C4-2B (cell line): ENCODE results near the gene TOB1.
A peak's percentile ranks its signal among the peaks of the same experiment; 100 is the strongest.
"Not testable (repeated sequence)": the region's sequence is repeated elsewhere in the genome, so short reads cannot be mapped to it uniquely, and the experiment has no call there.

Experiments used
- H3K27ac ChIP-seq: fragments of 450-650 bp; 2 replicates; pipeline ENCODE4 v1.5.1; 2017
- ZFX ChIP-seq: fragments of 450-650 bp; IDR thresholded peaks from 2 replicates; pipeline ENCODE4 v1.6.1; 2017
- TF ChIP-seq, protein P1 (sequence below): fragments of 450-650 bp; conservative IDR thresholded peaks from 2 replicates; pipeline ENCODE4 v1.5.1; 2017; ENCODE audit warnings: mild to moderate bottlenecking

Gene TOB1

DNA sequence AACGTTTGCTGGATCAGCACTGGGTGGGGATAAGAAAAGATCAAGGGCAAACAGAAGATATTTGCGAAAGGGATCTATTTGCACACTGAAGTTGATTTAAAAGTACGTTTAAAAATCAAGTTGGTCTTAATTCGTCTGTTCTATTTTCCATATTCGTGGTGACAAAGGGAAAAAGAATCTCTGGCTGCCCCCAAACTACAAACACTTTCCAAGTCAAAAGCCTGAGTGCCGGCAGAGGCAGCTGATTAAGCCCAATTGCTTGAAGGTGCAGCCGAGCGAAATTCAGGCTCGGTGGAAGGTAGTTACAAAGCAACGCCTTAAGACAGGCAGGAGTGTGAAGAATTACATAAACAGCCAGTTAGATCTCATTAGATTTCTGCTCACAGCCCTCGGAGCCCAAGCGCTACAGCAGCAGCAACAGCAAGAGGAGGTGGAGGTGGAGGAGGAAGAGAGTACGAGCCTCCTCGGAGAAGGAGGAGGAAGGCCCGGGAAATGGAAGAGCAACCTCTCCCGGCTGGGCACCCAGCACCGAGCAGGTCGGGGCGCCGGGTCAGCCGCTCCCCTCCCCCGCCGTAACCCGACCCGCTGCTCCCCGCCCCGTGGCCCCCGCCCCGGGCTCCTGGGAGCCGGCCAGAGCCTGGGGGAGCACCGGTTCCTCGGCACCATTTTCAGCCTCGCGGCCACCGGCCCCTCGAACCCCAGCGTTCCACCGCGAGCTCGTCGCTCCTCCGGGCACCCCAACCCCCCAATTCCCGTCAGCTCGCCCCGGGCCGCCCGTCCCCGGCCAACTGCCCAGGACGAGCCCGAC is 890 bp downstream of the TOB1 start:
- TF ChIP-seq, protein P1, sequence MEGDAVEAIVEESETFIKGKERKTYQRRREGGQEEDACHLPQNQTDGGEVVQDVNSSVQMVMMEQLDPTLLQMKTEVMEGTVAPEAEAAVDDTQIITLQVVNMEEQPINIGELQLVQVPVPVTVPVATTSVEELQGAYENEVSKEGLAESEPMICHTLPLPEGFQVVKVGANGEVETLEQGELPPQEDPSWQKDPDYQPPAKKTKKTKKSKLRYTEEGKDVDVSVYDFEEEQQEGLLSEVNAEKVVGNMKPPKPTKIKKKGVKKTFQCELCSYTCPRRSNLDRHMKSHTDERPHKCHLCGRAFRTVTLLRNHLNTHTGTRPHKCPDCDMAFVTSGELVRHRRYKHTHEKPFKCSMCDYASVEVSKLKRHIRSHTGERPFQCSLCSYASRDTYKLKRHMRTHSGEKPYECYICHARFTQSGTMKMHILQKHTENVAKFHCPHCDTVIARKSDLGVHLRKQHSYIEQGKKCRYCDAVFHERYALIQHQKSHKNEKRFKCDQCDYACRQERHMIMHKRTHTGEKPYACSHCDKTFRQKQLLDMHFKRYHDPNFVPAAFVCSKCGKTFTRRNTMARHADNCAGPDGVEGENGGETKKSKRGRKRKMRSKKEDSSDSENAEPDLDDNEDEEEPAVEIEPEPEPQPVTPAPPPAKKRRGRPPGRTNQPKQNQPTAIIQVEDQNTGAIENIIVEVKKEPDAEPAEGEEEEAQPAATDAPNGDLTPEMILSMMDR = no peak
- TF ChIP-seq ZFX = no peak
- peak overlapping the region; percentile 99 for H3K27ac ChIP-seq

DNA sequence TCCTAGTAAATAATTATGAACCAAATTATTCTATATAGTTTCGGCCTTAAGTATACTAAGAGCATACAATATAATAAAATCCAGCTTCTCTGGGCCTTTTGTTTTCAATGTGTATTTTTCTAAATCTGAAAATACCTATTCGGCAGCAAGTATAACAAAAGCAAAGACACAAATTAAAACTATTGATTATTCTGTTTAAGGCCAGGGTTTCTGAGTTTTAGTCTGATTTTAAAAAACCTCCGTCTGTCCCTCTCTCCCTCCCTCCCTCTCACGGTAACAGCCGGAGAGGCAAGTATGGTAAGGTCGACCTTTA is 1.5 kb downstream of the TOB1 start:
- peak overlapping the region; percentile 99 for H3K27ac ChIP-seq
- no peak for TF ChIP-seq ZFX

DNA sequence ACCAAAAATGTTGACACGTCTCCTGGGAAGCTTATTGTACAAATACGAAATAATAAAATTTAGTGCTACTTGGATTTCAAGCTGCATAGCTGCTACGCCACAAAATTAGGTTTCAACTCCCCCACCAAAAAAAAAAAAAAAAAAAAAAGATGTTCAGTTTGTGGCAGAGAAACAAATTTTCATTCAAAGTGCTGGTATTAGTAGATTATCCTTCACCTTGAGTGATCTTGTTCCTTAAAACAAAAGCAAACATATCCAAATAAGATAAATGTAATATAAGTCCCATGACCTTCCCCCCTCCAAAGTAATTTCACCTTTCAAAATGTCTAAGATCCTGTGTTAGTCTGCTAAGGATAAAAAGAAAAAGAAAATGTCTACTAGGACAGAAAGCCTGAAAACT is 2.2 kb downstream of the TOB1 start:
- no peak overlapping the region for H3K27ac ChIP-seq
- TF ChIP-seq, protein P1 = no peak
- no peak for TF ChIP-seq ZFX

DNA sequence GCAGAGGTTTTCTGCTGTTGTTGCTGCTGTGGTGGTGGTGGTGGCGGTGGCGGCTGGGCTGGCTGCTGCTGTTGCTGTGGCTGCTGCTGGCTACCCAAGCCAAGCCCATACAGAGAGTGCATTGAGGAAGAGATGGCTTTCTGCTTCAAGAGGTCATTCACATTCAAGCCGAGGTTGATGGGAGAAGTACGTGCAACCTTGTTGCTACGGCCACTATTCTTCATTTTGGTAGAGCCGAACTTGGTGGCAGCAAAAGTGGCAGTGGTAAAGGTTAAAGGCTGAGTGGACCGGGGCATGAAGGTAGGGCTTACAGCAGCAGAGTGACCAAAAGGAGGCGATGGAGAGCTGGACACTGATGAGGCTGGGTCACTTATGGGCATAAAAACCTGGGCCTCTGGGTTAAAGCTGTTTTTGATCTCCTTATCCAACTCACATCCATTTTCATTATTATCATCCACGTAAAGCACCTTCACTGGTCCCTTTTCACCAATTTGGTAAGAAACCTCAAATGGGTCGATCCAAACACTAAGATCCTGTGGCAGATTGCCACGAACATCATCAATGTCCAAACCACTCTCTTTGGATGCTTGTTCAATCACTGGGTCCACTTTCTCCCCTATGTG is 2.8 kb downstream of the TOB1 start:
- TF ChIP-seq, protein P1 = peak; percentile 71
- TF ChIP-seq ZFX = no peak
- no peak overlapping the region for H3K27ac ChIP-seq

DNA sequence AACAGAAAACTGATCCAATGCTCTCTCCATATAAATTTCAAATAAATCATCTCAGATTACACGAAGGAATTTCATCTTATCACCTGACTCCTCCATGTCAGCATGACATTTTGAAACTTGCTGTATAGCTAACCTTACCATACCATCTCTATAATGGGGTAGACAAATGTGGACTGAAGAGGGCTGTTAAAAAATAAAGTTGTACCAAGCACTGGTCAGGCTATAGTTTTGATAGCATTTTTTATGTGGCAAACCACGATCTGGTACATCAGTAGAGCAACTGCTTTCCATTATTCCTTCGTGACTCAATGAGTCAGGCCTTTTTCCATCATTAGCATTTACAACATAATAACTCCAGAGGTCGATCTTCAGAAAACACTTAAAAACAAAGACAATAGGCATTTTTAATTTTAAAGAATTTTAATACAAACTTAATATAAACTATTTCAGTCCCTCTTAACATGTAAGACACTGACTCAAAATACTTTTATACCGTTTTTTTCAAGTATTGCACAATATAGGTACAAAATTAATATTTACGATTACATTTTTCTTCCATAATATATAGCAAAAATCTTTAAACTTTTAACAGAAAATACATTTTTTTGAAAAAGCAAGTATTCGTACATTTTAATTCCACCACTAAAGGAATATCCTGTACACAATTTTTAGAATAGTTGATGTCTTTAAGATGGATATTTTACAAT is 4.2 kb downstream of the TOB1 start:
- TF ChIP-seq, protein P1 = no peak
- TF ChIP-seq ZFX = no peak
- H3K27ac ChIP-seq = no peak overlapping the region

DNA sequence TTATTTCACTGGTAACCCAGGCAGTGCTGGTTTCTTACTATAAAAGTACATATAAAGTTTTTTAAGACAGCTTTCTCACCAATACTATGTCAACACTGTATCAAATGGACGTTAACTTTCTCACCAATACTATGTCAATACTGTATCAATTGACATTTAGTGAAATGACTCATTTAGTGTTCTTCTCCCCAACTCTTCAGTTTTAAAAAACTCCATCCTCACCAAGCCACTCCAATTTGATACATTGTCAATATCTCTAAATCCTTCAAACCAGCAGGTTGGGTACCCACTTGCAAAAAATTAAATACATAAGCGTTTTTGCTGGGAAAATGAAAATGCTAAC is 4.8 kb downstream of the TOB1 start:
- TF ChIP-seq, protein P1 = no peak
- no peak for TF ChIP-seq ZFX
- H3K27ac ChIP-seq = no peak overlapping the region

DNA sequence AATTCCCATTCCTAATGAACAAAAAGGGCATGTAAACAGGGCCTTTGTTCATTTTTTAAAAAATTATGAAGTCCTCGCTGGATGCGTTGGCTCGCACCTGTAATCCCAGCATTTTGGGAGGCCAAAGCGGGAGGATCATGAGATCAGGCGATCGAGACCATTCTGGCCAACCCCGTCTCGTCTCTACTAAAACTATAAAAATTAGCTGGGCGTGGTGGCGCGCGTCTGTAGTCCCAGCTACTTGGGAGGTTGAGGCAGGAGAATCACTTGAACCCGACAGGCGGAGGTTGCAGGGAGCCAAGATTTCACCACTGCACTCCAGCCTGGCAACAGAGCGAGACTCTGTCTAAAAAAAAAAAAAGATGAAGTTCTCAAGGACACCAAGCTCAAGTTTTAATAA is 6.4 kb downstream of the TOB1 start:
- H3K27ac ChIP-seq = not testable (repeated sequence)

DNA sequence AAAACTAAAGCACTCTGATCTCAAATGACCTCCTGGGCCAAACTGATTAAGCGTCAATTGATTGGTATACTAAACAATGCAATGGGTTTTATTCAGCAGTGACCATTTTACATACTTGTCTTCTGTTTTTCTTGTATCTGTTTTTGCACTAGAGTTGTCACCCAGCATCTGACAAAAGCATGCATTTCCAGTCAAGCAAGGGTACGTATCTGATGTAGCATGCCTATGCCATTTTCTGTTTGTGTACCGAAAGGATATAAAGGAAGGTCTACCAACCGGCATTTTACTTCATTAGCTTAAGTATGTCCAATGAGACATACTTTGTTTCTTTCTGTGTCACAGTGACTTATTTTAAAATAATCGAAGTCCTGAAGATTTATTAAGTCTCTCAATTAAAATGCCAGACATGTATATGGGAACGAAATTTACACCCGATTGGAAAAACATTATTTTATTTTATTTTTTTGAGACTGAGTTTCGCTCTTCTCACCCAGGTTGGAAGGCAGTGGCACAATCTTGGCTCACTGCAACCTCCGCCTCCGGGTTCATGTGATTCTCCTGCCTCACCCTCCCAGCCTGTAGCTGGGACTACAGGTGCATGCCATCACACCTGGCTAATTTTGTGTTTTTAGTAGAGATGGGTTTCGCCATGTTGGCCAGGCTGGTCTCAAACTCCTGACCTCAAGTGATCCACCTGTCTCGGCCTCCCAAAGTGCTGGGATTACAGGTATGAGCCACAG is 7.5 kb downstream of the TOB1 start:
- no peak overlapping the region for H3K27ac ChIP-seq
- TF ChIP-seq ZFX = no peak
- TF ChIP-seq, protein P1 = no peak
